H1 (cell line): Measurements from ENCODE around the gene CYP27B1. TPM values are rescaled to one million over a fixed set of nuclear protein-coding genes. Genes with fewer than 3 reads are reported as not detected.

Source experiments
- CTCF ChIA-PET: fragments of 300-600 bp; sonication (Branson Sonifier 250); formaldehyde crosslinking; loops from one replicate; lab custom pipeline; 2021; ENCODE audit not compliant: partially characterized antibody; lab: Charles Lee
- POLR2A ChIA-PET: fragments of 300-600 bp; sonication (Branson Sonifier 250); formaldehyde crosslinking; loops from one replicate; lab custom pipeline; 2021; ENCODE audit warnings: inconsistent platforms; ENCODE audit not compliant: partially characterized antibody; lab: Charles Lee
- DNase-seq, 2 experiments: peaks; one replicate each; pipeline versions ENCODE4 v3.0.0 to v3.0.0-alpha.2; 2010 to 2022; ENCODE audit warnings: low spot score in 2 of 2, low read depth in 1 of 2, mixed read lengths in 1 of 2
- FAIRE-seq: peaks from 2 replicates; lab custom pipeline; 2011; peaks lifted over from hg19 to GRCh38; lab: Jason Lieb, UNC
- H2AFZ ChIP-seq: 2 replicates; pipeline ENCODE4 v1.8.1; 2012; ENCODE audit warnings: low read length, inconsistent platforms
- H2AK5ac ChIP-seq: 2 replicates; pipeline ENCODE4 v1.6.1; 2013; ENCODE audit warnings: low read depth, low read length
- H2BK120ac ChIP-seq: replicated peaks from 2 replicates; pipeline ENCODE3; 2013; ENCODE audit warnings: low read depth, low read length, inconsistent platforms
- H2BK12ac ChIP-seq: 2 replicates; pipeline ENCODE4 v1.6.1; 2013; ENCODE audit warnings: low read depth, low read length
- H2BK15ac ChIP-seq: 2 replicates; pipeline ENCODE4 v1.6.1; 2013; ENCODE audit warnings: low read length
- H2BK20ac ChIP-seq: 2 replicates; pipeline ENCODE4 v1.6.1; 2013; ENCODE audit warnings: low read length
- H2BK5ac ChIP-seq: 2 replicates; pipeline ENCODE4 v1.6.1; 2013; ENCODE audit warnings: low read depth, low read length
- H3K14ac ChIP-seq: 2 replicates; pipeline ENCODE4 v1.6.1; 2013; ENCODE audit warnings: inconsistent platforms; ENCODE audit not compliant: insufficient read length
- H3K18ac ChIP-seq: 2 replicates; pipeline ENCODE4 v1.6.1; 2013; ENCODE audit warnings: low read length; ENCODE audit errors: extremely low read depth
- H3K23ac ChIP-seq: 2 replicates; pipeline ENCODE4 v1.6.1; 2013; ENCODE audit warnings: inconsistent platforms; ENCODE audit not compliant: insufficient read length
- H3K23me2 ChIP-seq: 2 replicates; pipeline ENCODE4 v1.6.1; 2013; ENCODE audit warnings: low read depth, low read length
- H3K27ac ChIP-seq: 2 replicates; pipeline ENCODE4 v1.6.1; 2011; ENCODE audit warnings: low read depth, low read length, inconsistent platforms
- H3K27me3 ChIP-seq, 4 experiments: replicated peaks in 1 of 4; 1 replicate in 1 of 4; 2 replicates in 3 of 4; pipeline versions ENCODE4 v1.6.1 to v1.8.1; 2011 to 2013; ENCODE audit warnings: low read length in 3 of 4, mild to moderate bottlenecking in 3 of 4, inconsistent platforms in 2 of 4, mixed read lengths in 2 of 4, moderate library complexity in 1 of 4; ENCODE audit not compliant: control insufficient read depth in 3 of 4, insufficient read depth in 3 of 4; ENCODE audit errors: extremely low read depth in 1 of 4
- H3K36me3 ChIP-seq, 4 experiments: 2 replicates each; pipeline versions ENCODE4 v1.6.1 to v1.8.1; 2011 to 2013; ENCODE audit warnings: mild to moderate bottlenecking in 4 of 4, low read length in 3 of 4, moderate library complexity in 2 of 4, control low read depth in 1 of 4, inconsistent platforms in 1 of 4; ENCODE audit not compliant: insufficient read depth in 4 of 4, control insufficient read depth in 2 of 4
- H3K4ac ChIP-seq: replicated peaks from 2 replicates; pipeline ENCODE3; 2013; ENCODE audit warnings: low read length, low read depth, mixed read lengths, inconsistent platforms; ENCODE audit not compliant: insufficient read length
- H3K4me1 ChIP-seq, 4 experiments: replicated peaks in 1 of 4; 1 replicate in 1 of 4; 2 replicates in 3 of 4; pipeline versions ENCODE4 v1.6.1 to v1.8.1; 2011 to 2013; ENCODE audit warnings: low read length in 3 of 4, inconsistent platforms in 2 of 4, mixed read lengths in 1 of 4; ENCODE audit not compliant: insufficient read depth in 4 of 4, control insufficient read depth in 3 of 4
- H3K4me2 ChIP-seq, 2 experiments: 2 replicates each; pipeline versions ENCODE4 v1.6.1 to v1.8.1; 2011 to 2013; ENCODE audit warnings: low read depth in 2 of 2, low read length in 2 of 2, control low read depth in 1 of 2, inconsistent platforms in 1 of 2, mild to moderate bottlenecking in 1 of 2; ENCODE audit not compliant: insufficient read depth in 1 of 2
- H3K4me3 ChIP-seq, 4 experiments: fragments of 200-600, 300-600 bp in 1 of 4; sonication (generic), shearing (Covaris generic), sonication (Bioruptor Twin) in 1 of 4; 2 replicates each; pipeline versions ENCODE4 v1.5.1 to v1.8.1; 2011 to 2016; ENCODE audit warnings: low read length in 4 of 4, low read depth in 3 of 4, control low read depth in 2 of 4, inconsistent platforms in 2 of 4, mild to moderate bottlenecking in 2 of 4, mixed read lengths in 1 of 4, moderate library complexity in 1 of 4; ENCODE audit not compliant: insufficient read depth in 2 of 4; ENCODE audit errors: extremely low read depth in 1 of 4
- H3K56ac ChIP-seq: replicated peaks from 2 replicates; pipeline ENCODE3; 2013; ENCODE audit warnings: low read depth, mild to moderate bottlenecking, mixed read lengths, low read length, inconsistent platforms; ENCODE audit not compliant: insufficient read length
- H3K79me1 ChIP-seq: 2 replicates; pipeline ENCODE4 v1.6.1; 2013; ENCODE audit warnings: low read depth, low read length, control low read depth
- H3K79me2 ChIP-seq, 2 experiments: 2 replicates each; pipeline versions ENCODE4 v1.6.1 to v1.8.1; 2012 to 2013; ENCODE audit warnings: low read length in 2 of 2, mild to moderate bottlenecking in 2 of 2, inconsistent platforms in 1 of 2; ENCODE audit not compliant: insufficient read depth in 2 of 2, control insufficient read depth in 1 of 2
- H3K9ac ChIP-seq, 4 experiments: replicated peaks in 1 of 4; 1 replicate in 1 of 4; 2 replicates in 3 of 4; pipeline versions ENCODE4 v1.6.1 to v1.8.1; 2011 to 2013; ENCODE audit warnings: low read depth in 3 of 4, low read length in 3 of 4, control low read depth in 2 of 4, mild to moderate bottlenecking in 2 of 4, moderate library complexity in 2 of 4, inconsistent platforms in 1 of 4; ENCODE audit errors: extremely low read depth in 1 of 4
- H3K9me3 ChIP-seq, 2 experiments: 2 replicates each; pipeline versions ENCODE4 v1.6.1 to v1.8.1; 2012 to 2013; ENCODE audit warnings: mild to moderate bottlenecking in 2 of 2, moderate library complexity in 2 of 2, control low read depth in 1 of 2, inconsistent platforms in 1 of 2, low read depth in 1 of 2, low read length in 1 of 2, mixed read lengths in 1 of 2; ENCODE audit not compliant: insufficient read depth in 2 of 2
- H4K20me1 ChIP-seq, 2 experiments: replicated peaks in 1 of 2; 2 replicates each; pipeline versions ENCODE3 to v1.8.1; 2011 to 2013; ENCODE audit warnings: inconsistent platforms in 2 of 2, low read length in 2 of 2, mild to moderate bottlenecking in 1 of 2; ENCODE audit not compliant: insufficient read depth in 2 of 2, control insufficient read depth in 1 of 2
- H4K5ac ChIP-seq: 2 replicates; pipeline ENCODE4 v1.6.1; 2013; ENCODE audit warnings: low read length, low read depth, mixed read lengths, inconsistent platforms; ENCODE audit not compliant: insufficient read length
- H4K8ac ChIP-seq: 2 replicates; pipeline ENCODE4 v1.8.0; 2013; ENCODE audit warnings: mild to moderate bottlenecking, moderate library complexity, low read length, inconsistent platforms; ENCODE audit not compliant: insufficient read depth; ENCODE audit errors: extremely low read depth
- H4K91ac ChIP-seq: replicated peaks from 2 replicates; pipeline ENCODE3; 2013; ENCODE audit warnings: low read length, mixed read lengths, inconsistent platforms; ENCODE audit not compliant: insufficient read length
- KDM4A ChIP-seq: IDR thresholded peaks from one replicate; pipeline ENCODE4 v1.7.1; 2012; ENCODE audit warnings: low read depth, mild to moderate bottlenecking, moderate library complexity, low read length, inconsistent platforms; ENCODE audit not compliant: severe bottlenecking
- KDM5A ChIP-seq: fragments of 200-600 bp; IDR thresholded peaks from 2 replicates; pipeline ENCODE4 v1.7.1; 2012; ENCODE audit warnings: mild to moderate bottlenecking, low read length, inconsistent platforms, mixed read lengths
- RXRA ChIP-seq: IDR thresholded peaks from 2 replicates; pipeline ENCODE4 v1.6.1; 2011; ENCODE audit warnings: low read depth, mild to moderate bottlenecking, low read length, moderate library complexity; ENCODE audit not compliant: insufficient read depth
- SP1 ChIP-seq: IDR thresholded peaks from 2 replicates; pipeline ENCODE4 v1.6.1; 2011; ENCODE audit warnings: low read depth, low read length
- TAF7 ChIP-seq: optimal IDR thresholded peaks from 2 replicates; pipeline ENCODE3; 2011; ENCODE audit warnings: low read depth, mild to moderate bottlenecking, inconsistent platforms, low read length, moderate library complexity, borderline replicate concordance
- TCF12 ChIP-seq: IDR thresholded peaks from 2 replicates; pipeline ENCODE4 v1.6.1; 2011; ENCODE audit warnings: low read depth, mild to moderate bottlenecking, low read length
- WGBS, 2 experiments: shearing (Covaris generic) in 1 of 2; methylation state at CpG; one replicate each; pipeline versions ENCODE4 v1.1.6 to v1.1.7; 2013 to 2015; ENCODE audit warnings: low lambda C conversion rate in 2 of 2, mixed read lengths in 2 of 2, inconsistent platforms in 1 of 2, low coverage in 1 of 2, missing lambda C conversion rate in 1 of 2; ENCODE audit not compliant: insufficient replicate concordance in 2 of 2, insufficient coverage in 1 of 2, insufficient read length in 1 of 2; ENCODE audit errors: extremely low coverage in 1 of 2, missing lambda C conversion rate in 1 of 2; 5-methylcytosine and 5-hydroxymethylcytosine counted together
- polyA plus RNA-seq, 7 experiments: library from polyadenylated mRNA; depleted of rRNA in 3 of 7; stranded (reverse) in 5 of 7; unstranded in 2 of 7; fragments of >200 nt in 5 of 7; fragments of 200-250 nt in 2 of 7; gene quantifications; 1 replicate in 5 of 7; 2 replicates in 1 of 7; 4 replicates in 1 of 7; pipeline versions ENCODE4 v1.2.1 to v1.2.3, GENCODE V29; 2011 to 2013; ENCODE audit warnings: missing spikeins in 2 of 7, mixed read lengths in 2 of 7
- total RNA-seq: library from RNA; stranded (reverse); fragmentation: NEBNext Ultra II Directional; extraction: Animal tissue kit (Norgen Biotek cat#: 25700); gene quantifications from 2 replicates; pipeline ENCODE4 v1.2.1, GENCODE V29; 2021
- TF ChIP-seq, protein P1 (sequence below): IDR thresholded peaks from 2 replicates; pipeline ENCODE4 v1.6.1; 2012; ENCODE audit warnings: inconsistent platforms

Gene CYP27B1
- total and polyA plus RNA-seq, 2 of the 8 experiments (the other 6 are each of a cell fraction or from before 2014, with no cell fraction given): 2.9 to 3.3 TPM

DNA sequence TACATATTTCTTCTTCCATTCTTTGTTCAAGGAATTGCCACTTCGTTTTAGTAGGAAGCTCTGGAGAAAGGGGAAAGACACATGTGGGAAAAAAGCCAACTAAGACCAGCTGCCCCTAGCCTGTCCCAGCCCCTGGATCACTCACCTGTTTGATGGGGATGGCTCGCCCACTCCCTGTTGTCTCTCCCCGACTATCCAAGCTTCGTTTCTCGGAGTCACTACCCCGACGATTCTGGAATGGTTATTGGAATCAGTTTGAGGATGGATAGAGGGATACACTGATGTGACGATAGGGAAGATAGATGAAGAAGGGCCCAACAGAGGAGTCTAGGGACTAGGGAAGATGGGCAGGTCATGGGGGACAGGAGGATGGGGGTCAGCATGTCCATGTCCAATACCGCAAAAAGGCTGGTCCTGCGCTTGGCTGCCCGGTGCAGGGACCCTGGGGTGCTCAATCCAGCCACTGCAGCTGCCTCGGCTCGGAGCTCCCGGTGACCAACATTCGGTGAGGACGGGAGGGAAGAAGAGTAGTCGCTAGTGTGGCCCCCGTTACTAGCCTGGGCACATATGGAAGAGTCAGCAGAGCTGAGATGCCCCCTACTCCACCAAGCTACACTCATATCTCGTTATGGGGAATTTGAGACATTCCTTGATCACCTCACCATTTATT, 35.3 kb downstream of the CYP27B1 start:
- Histone ChIP-seq H2BK5ac (no peak overlapping the region), H4K5ac (no peak overlapping the region), H3K56ac (no peak overlapping the region), H3K9me3 (no peaks in the 10 kb centered on the region), H3K27me3 (peaks cover 35 to 96% (median 80%) of the 10 kb centered on the region in 4 experiments), H2BK20ac (no peak overlapping the region), H3K18ac (no peak overlapping the region), H3K27ac (no peak overlapping the region), H3K4ac (no peak overlapping the region), H3K9ac (no peak overlapping the region), H3K23me2 (peaks cover 5% of the 10 kb centered on the region; the same call in 1 of the 2 replicates), H4K20me1 (peaks cover 2 to 19% of the 10 kb centered on the region in 2 experiments)
- no peak for DNase-seq
- TF ChIP-seq KDM4A (no peak), KDM5A (no peak), TCF12 (no peak), SP1 (no peak), TAF7 (no peak), RXRA (no peak)
- TF ChIP-seq, protein P1, sequence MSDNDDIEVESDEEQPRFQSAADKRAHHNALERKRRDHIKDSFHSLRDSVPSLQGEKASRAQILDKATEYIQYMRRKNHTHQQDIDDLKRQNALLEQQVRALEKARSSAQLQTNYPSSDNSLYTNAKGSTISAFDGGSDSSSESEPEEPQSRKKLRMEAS: no peak
- TF ChIP-seq, all 59 proteins: peak for 0
- H3K4me1 ChIP-seq: peaks cover 6 to 21% (median 13%) of the 10 kb centered on the region in 4 experiments; a peak in 6 of 7 replicates
- H2BK15ac ChIP-seq: no peak overlapping the region
- ChIA-PET CTCF (interaction anchor here (0.6 to 2.6 kb wide), 6 partner anchors 10 to 147 kb away, joined by 3 to 19 read pairs (median 5); partner anchors contain the start of gene TSPAN31), POLR2A (interaction anchor here (0.9 to 3.4 kb wide), 3 partner anchors 14 to 89 kb away, joined by 3 to 10 read pairs (median 3); partner anchors contain the start of gene TSPAN31)
- 89% methylated on average over 19 of the region's 19 CpGs; no CpG with 5 or more reads in 1 of the 2 experiments for WGBS, 2 experiments
- H3K4me3 ChIP-seq: no peak overlapping the region
- no peak overlapping the region for H2AK5ac ChIP-seq
- no peak overlapping the region for H3K23ac ChIP-seq
- no peak overlapping the region for H4K8ac ChIP-seq
- H3K4me2 ChIP-seq: no peak overlapping the region
- H3K36me3 ChIP-seq: no peaks in the 10 kb centered on the region
- H2BK12ac ChIP-seq: no peak overlapping the region
- H3K14ac ChIP-seq: no peak overlapping the region
- H2AFZ ChIP-seq: no peak overlapping the region
- no peak for FAIRE-seq
- no peaks in the 10 kb centered on the region for H3K79me1 ChIP-seq
- no peak overlapping the region for H4K91ac ChIP-seq
- no peak overlapping the region for H2BK120ac ChIP-seq
- H3K79me2 ChIP-seq: no peaks in the 10 kb centered on the region
